HepG2 (cell line): ENCODE data around the gene NPVF. TPM values are rescaled to one million over a fixed set of nuclear protein-coding genes. Genes with fewer than 3 reads are reported as not detected.

Experiments
- AGO2 ChIP-seq: fragments of 200-400 bp; formaldehyde crosslinking; optimal IDR thresholded peaks from 2 replicates; pipeline ENCODE3; 2017; ENCODE audit warnings: mild to moderate bottlenecking, low read depth, low read length, moderate library complexity
- CEBPB ChIP-seq: IDR thresholded peaks from 2 replicates; pipeline ENCODE4 v1.6.1; 2011; ENCODE audit warnings: low read depth, low read length, improper control_type of control experiment, borderline replicate concordance
- DPF2 ChIP-seq: sonication (generic); formaldehyde crosslinking; IDR thresholded peaks from 2 replicates; pipeline ENCODE4 v1.4.0; 2020; ENCODE audit warnings: mild to moderate bottlenecking, low read depth, missing genetic modification reagents, borderline replicate concordance
- EP300 ChIP-seq, 3 experiments: sonication (generic) in 1 of 3; formaldehyde crosslinking in 1 of 3; IDR thresholded peaks; 2 replicates each; pipeline versions ENCODE4 v1.5.1 to v1.6.1; 2011 to 2020; ENCODE audit warnings: low read depth in 2 of 3, low read length in 2 of 3, borderline replicate concordance in 1 of 3, improper control_type of control experiment in 1 of 3, mild to moderate bottlenecking in 1 of 3, missing genetic modification reagents in 1 of 3, moderate library complexity in 1 of 3
- GPN1 ChIP-seq: sonication (generic); formaldehyde crosslinking; IDR thresholded peaks from 2 replicates; pipeline ENCODE4 v1.5.1; 2020; ENCODE audit warnings: missing genetic modification reagents, borderline replicate concordance
- KLF15 ChIP-seq: sonication (generic); formaldehyde crosslinking; IDR thresholded peaks from 2 replicates; pipeline ENCODE4 v1.8.1; 2023; ENCODE audit warnings: borderline replicate concordance, mild to moderate bottlenecking, inconsistent platforms, missing genetic modification reagents, mixed read lengths
- MXD4 ChIP-seq: IDR thresholded peaks from 2 replicates; pipeline ENCODE4 v1.6.1; 2016; ENCODE audit warnings: mild to moderate bottlenecking, missing biosample characterization, missing genetic modification reagents
- MYNN ChIP-seq: sonication (generic); formaldehyde crosslinking; IDR thresholded peaks from 2 replicates; pipeline ENCODE4 v1.4.0; 2020; ENCODE audit warnings: mild to moderate bottlenecking, low read depth, missing genetic modification reagents
- NFATC3 ChIP-seq: sonication (generic); formaldehyde crosslinking; IDR thresholded peaks from 2 replicates; pipeline ENCODE4 v1.5.1; 2020; ENCODE audit warnings: mild to moderate bottlenecking, missing genetic modification reagents
- PCBP1 ChIP-seq: fragments of 200-400 bp; formaldehyde crosslinking; IDR thresholded peaks from 2 replicates; pipeline ENCODE4 v1.6.1; 2017; ENCODE audit warnings: mild to moderate bottlenecking, low read depth, low read length, borderline replicate concordance
- PHF20 ChIP-seq: sonication (generic); formaldehyde crosslinking; IDR thresholded peaks from 2 replicates; pipeline ENCODE4 v1.5.0; 2020; ENCODE audit warnings: mild to moderate bottlenecking, missing genetic modification reagents
- REXO4 ChIP-seq: sonication (generic); formaldehyde crosslinking; IDR thresholded peaks from 2 replicates; pipeline ENCODE4 v1.8.0; 2022; ENCODE audit warnings: missing genetic modification reagents, mild to moderate bottlenecking, borderline replicate concordance
- RXRA ChIP-seq: sonication (generic); formaldehyde crosslinking; IDR thresholded peaks from 2 replicates; pipeline ENCODE4 v1.5.1; 2020; ENCODE audit warnings: missing genetic modification reagents
- SALL1 ChIP-seq: sonication (generic); formaldehyde crosslinking; IDR thresholded peaks from 2 replicates; pipeline ENCODE4 v1.8.0; 2022; ENCODE audit warnings: mild to moderate bottlenecking, missing genetic modification reagents
- XRCC5 ChIP-seq: fragments of 200-400 bp; formaldehyde crosslinking; optimal IDR thresholded peaks from 2 replicates; pipeline ENCODE3; 2017; ENCODE audit warnings: mild to moderate bottlenecking, low read length
- ZBTB42 ChIP-seq: sonication (generic); formaldehyde crosslinking; IDR thresholded peaks from 2 replicates; pipeline ENCODE4 v1.5.0; 2020; ENCODE audit warnings: mild to moderate bottlenecking, missing genetic modification reagents
- ZBTB7A ChIP-seq: sonication (generic); formaldehyde crosslinking; IDR thresholded peaks from 2 replicates; pipeline ENCODE4 v1.8.0; 2022; ENCODE audit warnings: mild to moderate bottlenecking, missing genetic modification reagents
- ZKSCAN1 ChIP-seq: fragments of 150-350 bp; IDR thresholded peaks from 2 replicates; pipeline ENCODE4 v1.6.1; 2014; ENCODE audit warnings: low read length
- ZMYM4 ChIP-seq: sonication (generic); formaldehyde crosslinking; IDR thresholded peaks from 2 replicates; pipeline ENCODE4 v1.8.1; 2023; ENCODE audit warnings: mild to moderate bottlenecking, missing genetic modification reagents
- ZNF180 ChIP-seq: sonication (generic); formaldehyde crosslinking; IDR thresholded peaks from 2 replicates; pipeline ENCODE4 v1.4.0; 2020; ENCODE audit warnings: low read depth, missing genetic modification reagents, borderline replicate concordance
- ZNF550 ChIP-seq: sonication (generic); formaldehyde crosslinking; IDR thresholded peaks from 2 replicates; pipeline ENCODE4 v1.4.0; 2020; ENCODE audit warnings: mild to moderate bottlenecking, missing genetic modification reagents, borderline replicate concordance
- polyA plus RNA-seq, 8 experiments: library from polyadenylated mRNA; depleted of rRNA in 3 of 8; stranded (reverse) in 7 of 8; unstranded in 1 of 8; fragments of >200 nt; fragmentation: Illumina TruSeq in 4 of 8; extraction: Trizol in 4 of 8; gene quantifications; 2 replicates each; pipeline versions ENCODE4 v1.2.1 to v1.2.3, GENCODE V29; 2011 to 2016; ENCODE audit warnings: low read depth in 4 of 8, missing spikeins in 1 of 8, mixed read lengths in 1 of 8; ENCODE audit not compliant: insufficient read depth in 1 of 8
- total RNA-seq, 5 experiments: library from RNA; depleted of rRNA; stranded (reverse); fragments of >200 nt; fragmentation: Illumina TruSeq; extraction: Trizol; gene quantifications; 2 replicates each; pipeline ENCODE4 v1.2.3, GENCODE V29; 2016; ENCODE audit warnings: low read depth in 1 of 5
- TF ChIP-seq, protein P1 (sequence below): sonication (generic); formaldehyde crosslinking; IDR thresholded peaks from one replicate; pipeline ENCODE4 v1.5.1; 2020; ENCODE audit warnings: mild to moderate bottlenecking, missing genetic modification reagents; ENCODE audit errors: not compliant biosample characterization

The NPVF gene
- total and polyA plus RNA-seq, 2 of the 13 experiments (the other 11 are each of a cell fraction or from before 2014, with no cell fraction given): not detected

DNA sequence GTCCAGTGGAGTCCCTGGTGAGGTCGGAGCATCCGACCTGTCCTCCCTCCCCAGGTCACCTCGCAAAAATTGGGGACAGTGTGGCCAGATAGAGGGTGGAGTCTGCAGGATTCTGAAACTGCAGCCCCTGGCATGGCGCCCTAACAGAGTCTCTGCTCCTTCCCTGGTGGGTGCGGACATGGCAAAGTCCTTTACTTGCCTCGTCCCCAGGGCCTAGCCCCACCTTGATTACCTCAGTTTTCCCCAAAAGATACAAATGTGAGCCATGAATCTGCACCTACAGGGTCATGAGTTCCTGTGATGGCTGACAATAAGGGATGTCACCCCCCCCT is 47.7 kb downstream of the NPVF start (continued):
- TF ChIP-seq, protein P1, sequence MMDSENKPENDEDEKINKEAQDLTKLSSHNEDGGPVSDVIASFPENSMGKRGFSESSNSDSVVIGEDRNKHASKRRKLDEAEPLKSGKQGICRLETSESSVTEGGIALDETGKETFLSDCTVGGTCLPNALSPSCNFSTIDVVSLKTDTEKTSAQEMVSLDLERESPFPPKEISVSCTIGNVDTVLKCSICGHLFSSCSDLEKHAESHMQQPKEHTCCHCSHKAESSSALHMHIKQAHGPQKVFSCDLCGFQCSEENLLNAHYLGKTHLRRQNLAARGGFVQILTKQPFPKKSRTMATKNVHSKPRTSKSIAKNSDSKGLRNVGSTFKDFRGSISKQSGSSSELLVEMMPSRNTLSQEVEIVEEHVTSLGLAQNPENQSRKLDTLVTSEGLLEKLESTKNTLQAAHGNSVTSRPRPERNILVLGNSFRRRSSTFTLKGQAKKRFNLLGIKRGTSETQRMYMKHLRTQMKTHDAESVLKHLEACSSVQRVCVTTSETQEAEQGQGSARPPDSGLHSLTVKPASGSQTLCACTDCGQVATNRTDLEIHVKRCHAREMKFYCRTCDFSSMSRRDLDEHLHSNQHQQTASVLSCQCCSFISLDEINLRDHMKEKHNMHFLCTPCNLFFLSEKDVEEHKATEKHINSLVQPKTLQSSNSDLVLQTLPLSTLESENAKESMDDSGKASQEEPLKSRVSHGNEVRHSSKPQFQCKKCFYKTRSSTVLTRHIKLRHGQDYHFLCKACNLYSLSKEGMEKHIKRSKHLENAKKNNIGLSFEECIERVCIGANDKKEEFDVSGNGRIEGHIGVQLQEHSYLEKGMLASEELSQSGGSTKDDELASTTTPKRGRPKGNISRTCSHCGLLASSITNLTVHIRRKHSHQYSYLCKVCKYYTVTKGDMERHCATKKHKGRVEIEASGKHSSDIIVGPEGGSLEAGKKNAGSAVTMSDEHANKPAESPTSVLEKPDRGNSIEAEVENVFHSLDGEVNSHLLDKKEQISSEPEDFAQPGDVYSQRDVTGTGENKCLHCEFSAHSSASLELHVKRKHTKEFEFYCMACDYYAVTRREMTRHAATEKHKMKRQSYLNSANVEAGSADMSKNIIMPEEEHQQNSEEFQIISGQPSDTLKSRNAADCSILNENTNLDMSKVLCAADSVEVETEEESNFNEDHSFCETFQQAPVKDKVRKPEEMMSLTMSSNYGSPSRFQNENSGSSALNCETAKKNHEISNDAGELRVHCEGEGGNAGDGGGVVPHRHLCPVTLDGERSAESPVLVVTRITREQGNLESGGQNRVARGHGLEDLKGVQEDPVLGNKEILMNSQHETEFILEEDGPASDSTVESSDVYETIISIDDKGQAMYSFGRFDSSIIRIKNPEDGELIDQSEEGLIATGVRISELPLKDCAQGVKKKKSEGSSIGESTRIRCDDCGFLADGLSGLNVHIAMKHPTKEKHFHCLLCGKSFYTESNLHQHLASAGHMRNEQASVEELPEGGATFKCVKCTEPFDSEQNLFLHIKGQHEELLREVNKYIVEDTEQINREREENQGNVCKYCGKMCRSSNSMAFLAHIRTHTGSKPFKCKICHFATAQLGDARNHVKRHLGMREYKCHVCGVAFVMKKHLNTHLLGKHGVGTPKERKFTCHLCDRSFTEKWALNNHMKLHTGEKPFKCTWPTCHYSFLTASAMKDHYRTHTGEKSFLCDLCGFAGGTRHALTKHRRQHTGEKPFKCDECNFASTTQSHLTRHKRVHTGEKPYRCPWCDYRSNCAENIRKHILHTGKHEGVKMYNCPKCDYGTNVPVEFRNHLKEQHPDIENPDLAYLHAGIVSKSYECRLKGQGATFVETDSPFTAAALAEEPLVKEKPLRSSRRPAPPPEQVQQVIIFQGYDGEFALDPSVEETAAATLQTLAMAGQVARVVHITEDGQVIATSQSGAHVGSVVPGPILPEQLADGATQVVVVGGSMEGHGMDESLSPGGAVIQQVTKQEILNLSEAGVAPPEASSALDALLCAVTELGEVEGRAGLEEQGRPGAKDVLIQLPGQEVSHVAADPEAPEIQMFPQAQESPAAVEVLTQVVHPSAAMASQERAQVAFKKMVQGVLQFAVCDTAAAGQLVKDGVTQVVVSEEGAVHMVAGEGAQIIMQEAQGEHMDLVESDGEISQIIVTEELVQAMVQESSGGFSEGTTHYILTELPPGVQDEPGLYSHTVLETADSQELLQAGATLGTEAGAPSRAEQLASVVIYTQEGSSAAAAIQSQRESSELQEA (CRISPR knock-in tag): no peak
- no peak for TF ChIP-seq XRCC5
- no peak for TF ChIP-seq SALL1 (CRISPR knock-in tag)
- TF ChIP-seq GPN1 (CRISPR knock-in tag): no peak
- TF ChIP-seq PHF20 (CRISPR knock-in tag): no peak
- TF ChIP-seq ZMYM4: no peak
- no peak for TF ChIP-seq PCBP1
- TF ChIP-seq ZBTB42: no peak
- no peak for TF ChIP-seq NFATC3
- TF ChIP-seq ZNF550: no peak
- no peak for TF ChIP-seq ZKSCAN1
- TF ChIP-seq DPF2 (CRISPR knock-in tag): no peak
- no peak for TF ChIP-seq MYNN
- TF ChIP-seq AGO2: no peak
- TF ChIP-seq CEBPB: no peak
- TF ChIP-seq REXO4 (CRISPR knock-in tag): no peak
- TF ChIP-seq EP300 (IDR thresholded peaks at IDR 0.05; ENCODE audit: low read depth in 2 of 2, low read length in 2 of 2): no peak
- no peak for TF ChIP-seq EP300 (CRISPR knock-in tag; IDR thresholded peaks at IDR 0.05; ENCODE audit: borderline replicate concordance)
- TF ChIP-seq RXRA (CRISPR knock-in tag): 0 out of 2 replicates have a peak, but pooled peaks have one; percentile 31
- TF ChIP-seq MXD4: no peak
- TF ChIP-seq KLF15: no peak
- no peak for TF ChIP-seq ZBTB7A (CRISPR knock-in tag)
- TF ChIP-seq ZNF180 (CRISPR knock-in tag): no peak
